Liver (tissue), 3 donors: Measurements from ENCODE around the gene PSEN1.

Experiments
- ATF3 ChIP-seq: IDR thresholded peaks from 2 replicates; pipeline ENCODE4 v1.6.1; 2016; ENCODE audit warnings: antibody characterized with exemption
- CTCF ChIP-seq: fragments of 150-350 bp; IDR thresholded peaks from 2 replicates; pipeline ENCODE4 v1.5.1; 2017; ENCODE audit warnings: improper control_type of control experiment, low read depth, low read length; ENCODE audit not compliant: missing input control
- EGR1 ChIP-seq, 2 donors: IDR thresholded peaks; 2 replicates each; pipeline ENCODE4 v1.6.1; 2016 to 2018; ENCODE audit warnings: antibody characterized with exemption in 2 of 2, low read depth in 2 of 2
- MAX ChIP-seq: IDR thresholded peaks from 2 replicates; pipeline ENCODE4 v1.6.1; 2016; ENCODE audit warnings: antibody characterized with exemption
- RXRA ChIP-seq, 2 donors: IDR thresholded peaks; 2 replicates each; pipeline ENCODE4 v1.6.1; 2017 to 2018; ENCODE audit warnings: antibody characterized with exemption in 2 of 2, mild to moderate bottlenecking in 1 of 2
- YY1 ChIP-seq: IDR thresholded peaks from 2 replicates; pipeline ENCODE4 v1.6.1; 2016; ENCODE audit warnings: antibody characterized with exemption, mild to moderate bottlenecking
- TF ChIP-seq, protein P1 (sequence below): IDR thresholded peaks from 2 replicates; pipeline ENCODE4 v1.6.1; 2016; ENCODE audit warnings: antibody characterized with exemption
- donor health status: healthy.
- donor health status: healthy.

DNA sequence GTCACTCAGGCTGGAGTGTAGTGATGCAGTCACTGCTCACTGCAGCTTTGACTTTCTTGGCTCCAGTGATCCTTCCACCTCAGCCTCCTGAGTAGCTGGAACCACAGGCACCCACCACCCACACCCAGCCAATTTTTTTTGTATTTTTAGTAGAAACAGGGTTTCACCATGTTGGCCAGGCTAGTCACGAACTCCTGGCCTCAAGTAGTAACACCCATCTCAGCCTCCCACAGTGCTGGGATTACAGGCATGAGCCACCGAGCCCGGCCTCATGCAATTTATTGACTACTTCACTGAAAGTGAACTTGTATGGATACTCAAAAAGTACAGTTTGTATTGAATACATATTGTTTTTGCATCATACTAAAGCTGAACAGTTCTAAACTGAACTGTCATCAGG, 9.1 kb downstream of the PSEN1 start:
- no peak for TF ChIP-seq CTCF
- TF ChIP-seq, protein P1, sequence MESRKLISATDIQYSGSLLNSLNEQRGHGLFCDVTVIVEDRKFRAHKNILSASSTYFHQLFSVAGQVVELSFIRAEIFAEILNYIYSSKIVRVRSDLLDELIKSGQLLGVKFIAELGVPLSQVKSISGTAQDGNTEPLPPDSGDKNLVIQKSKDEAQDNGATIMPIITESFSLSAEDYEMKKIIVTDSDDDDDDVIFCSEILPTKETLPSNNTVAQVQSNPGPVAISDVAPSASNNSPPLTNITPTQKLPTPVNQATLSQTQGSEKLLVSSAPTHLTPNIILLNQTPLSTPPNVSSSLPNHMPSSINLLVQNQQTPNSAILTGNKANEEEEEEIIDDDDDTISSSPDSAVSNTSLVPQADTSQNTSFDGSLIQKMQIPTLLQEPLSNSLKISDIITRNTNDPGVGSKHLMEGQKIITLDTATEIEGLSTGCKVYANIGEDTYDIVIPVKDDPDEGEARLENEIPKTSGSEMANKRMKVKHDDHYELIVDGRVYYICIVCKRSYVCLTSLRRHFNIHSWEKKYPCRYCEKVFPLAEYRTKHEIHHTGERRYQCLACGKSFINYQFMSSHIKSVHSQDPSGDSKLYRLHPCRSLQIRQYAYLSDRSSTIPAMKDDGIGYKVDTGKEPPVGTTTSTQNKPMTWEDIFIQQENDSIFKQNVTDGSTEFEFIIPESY, result no peak
- no peak for TF ChIP-seq MAX
- no peak for TF ChIP-seq ATF3
- TF ChIP-seq YY1, result no peak
- no peak for TF ChIP-seq EGR1 (IDR thresholded peaks at IDR 0.05; ENCODE audit: low read depth in 2 of 2)
- no peak for TF ChIP-seq RXRA (IDR thresholded peaks at IDR 0.05)
